ENCODE measurements around the gene CNN2. TPM values are rescaled to one million over a fixed set of nuclear protein-coding genes. Genes with fewer than 3 reads are reported as not detected.

CNN2 gene
- total and polyA plus RNA-seq, 2 of the 13 experiments (the other 11 are each of a cell fraction or from before 2014, with no cell fraction given): 63.6 to 70.0 TPM

- TF ChIP-seq SSRP1 (CRISPR knock-in tag; IDR thresholded peaks at IDR 0.05) (no peak), KDM5B (CRISPR knock-in tag; IDR thresholded peaks at IDR 0.05; ENCODE audit: borderline replicate concordance) (peak; percentile 40; the same call in 1 of the 2 replicates), SP2 (CRISPR knock-in tag; IDR thresholded peaks at IDR 0.05) (no peak), RAD21 (CRISPR knock-in tag; IDR thresholded peaks at IDR 0.05) (peak; percentile 99), HES4 (CRISPR knock-in tag; IDR thresholded peaks at IDR 0.05; ENCODE audit: borderline replicate concordance) (peak; percentile 80; the same call in 1 of the 2 replicates), MAX (IDR thresholded peaks at IDR 0.05) (peak; percentile 89), MLXIP (CRISPR knock-in tag; IDR thresholded peaks at IDR 0.05; ENCODE audit: borderline replicate concordance) (no peak), HINFP (CRISPR knock-in tag; IDR thresholded peaks at IDR 0.05; ENCODE audit: low read depth) (peak; percentile 96), SIN3B (IDR thresholded peaks at IDR 0.05; ENCODE audit: low read length) (no peak), ZNF777 (CRISPR knock-in tag; IDR thresholded peaks at IDR 0.05) (peak; percentile 49; the same call in 1 of the 2 replicates), ZBTB38 (CRISPR knock-in tag; IDR thresholded peaks at IDR 0.05) (peak; percentile 70), NBN (conservative IDR thresholded peaks at IDR 0.05) (no peak), ZNF224 (CRISPR knock-in tag; IDR thresholded peaks at IDR 0.05) (no peak), ZBTB34 (CRISPR knock-in tag; IDR thresholded peaks at IDR 0.05) (no peak; the same call in 1 of the 2 replicates), MYC (CRISPR knock-in tag; IDR thresholded peaks at IDR 0.05; ENCODE audit: borderline replicate concordance) (peak; percentile 22; the same call in 1 of the 2 replicates), ARNTL (CRISPR knock-in tag; IDR thresholded peaks at IDR 0.05) (0 out of 2 replicates have a peak, but pooled peaks have one; percentile 14), ARNT2 (CRISPR knock-in tag; IDR thresholded peaks at IDR 0.05; ENCODE audit: low read depth) (peak; percentile 82; the same call in 1 of the 2 replicates), MEIS2 (CRISPR knock-in tag; IDR thresholded peaks at IDR 0.05) (peak; percentile 61; the same call in 1 of the 2 replicates), ZNF691 (CRISPR knock-in tag; IDR thresholded peaks at IDR 0.05; ENCODE audit: borderline replicate concordance, low read depth) (peak; percentile 23; the same call in 1 of the 2 replicates), ELF3 (CRISPR knock-in tag; IDR thresholded peaks at IDR 0.05) (peak; percentile 60)
- TF ChIP-seq, protein P1, sequence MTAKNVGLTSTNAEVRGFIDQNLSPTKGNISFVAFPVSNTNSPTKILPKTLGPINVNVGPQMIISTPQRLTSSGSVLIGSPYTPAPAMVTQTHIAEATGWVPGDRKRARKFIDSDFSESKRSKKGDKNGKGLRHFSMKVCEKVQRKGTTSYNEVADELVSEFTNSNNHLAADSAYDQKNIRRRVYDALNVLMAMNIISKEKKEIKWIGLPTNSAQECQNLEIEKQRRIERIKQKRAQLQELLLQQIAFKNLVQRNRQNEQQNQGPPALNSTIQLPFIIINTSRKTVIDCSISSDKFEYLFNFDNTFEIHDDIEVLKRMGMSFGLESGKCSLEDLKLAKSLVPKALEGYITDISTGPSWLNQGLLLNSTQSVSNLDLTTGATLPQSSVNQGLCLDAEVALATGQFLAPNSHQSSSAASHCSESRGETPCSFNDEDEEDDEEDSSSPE (CRISPR knock-in tag; IDR thresholded peaks at IDR 0.05): 0 out of 2 replicates have a peak, but pooled peaks have one; percentile 20
These were observed 43.7 kb upstream of the CNN2 start (continued) for GRCh38 chr19:982567-983170.

Data from HepG2 (cell line).